ENCODE data around the gene TCF7. TPM values are rescaled to one million over a fixed set of nuclear protein-coding genes. Genes with fewer than 3 reads are reported as not detected.
A peak's percentile ranks its signal among the peaks of the same experiment; 100 is the strongest.
"Not testable (repeated sequence)": the region's sequence is repeated elsewhere in the genome, so short reads cannot be mapped to it uniquely, and the experiment has no call there.

TCF7 gene
- total RNA-seq, 1 experiment from 2014 or later: 28.5 TPM

- DNase-seq (ENCODE audit: low spot score): no peak
Measured at GRCh38 chr5:134145041-134145757, 30.7 kb downstream of the TCF7 start.

DNA sequence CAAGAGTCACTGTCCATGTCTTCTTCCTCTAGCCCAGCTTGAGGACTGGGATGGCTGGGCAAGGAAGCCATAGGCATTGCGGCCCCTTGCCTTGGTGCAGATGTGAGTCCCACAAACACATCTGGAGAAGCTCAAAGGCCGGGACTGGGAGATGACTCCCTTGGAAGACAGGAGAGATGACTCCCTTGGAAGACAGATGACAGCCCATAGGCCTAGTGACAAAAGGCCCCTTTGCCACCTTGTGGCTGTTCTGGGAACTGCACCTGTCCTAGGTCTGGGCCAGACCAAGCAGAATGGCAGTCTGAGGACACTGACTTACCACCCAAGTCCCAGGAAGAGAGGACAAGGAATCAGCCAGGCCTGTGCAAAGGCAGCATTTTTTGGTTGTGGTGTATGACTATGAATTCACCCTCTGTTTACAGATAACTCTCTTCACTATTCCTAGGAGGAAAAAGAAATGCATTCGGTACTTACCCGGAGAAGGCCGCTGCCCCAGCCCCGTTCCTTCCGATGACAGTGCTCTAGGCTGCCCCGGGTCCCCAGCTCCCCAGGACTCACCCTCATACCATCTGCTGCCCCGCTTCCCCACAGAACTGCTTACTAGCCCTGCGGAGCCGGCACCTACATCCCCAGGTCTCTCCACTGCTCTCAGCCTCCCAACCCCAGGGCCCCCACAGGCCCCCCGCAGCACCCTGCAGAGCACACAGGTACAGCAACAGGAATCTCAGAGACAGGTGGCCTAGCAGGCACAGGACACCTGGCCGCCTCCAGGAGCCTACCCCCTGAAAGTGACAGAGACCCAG is 31.5 kb downstream of the TCF7 start:
- DNase-seq (ENCODE audit: low spot score): peak; percentile 92

GRCh38 chr5:134146651-134147518 is 32.4 kb downstream of the TCF7 start:
- no peak for DNase-seq (ENCODE audit: low spot score)

DNA sequence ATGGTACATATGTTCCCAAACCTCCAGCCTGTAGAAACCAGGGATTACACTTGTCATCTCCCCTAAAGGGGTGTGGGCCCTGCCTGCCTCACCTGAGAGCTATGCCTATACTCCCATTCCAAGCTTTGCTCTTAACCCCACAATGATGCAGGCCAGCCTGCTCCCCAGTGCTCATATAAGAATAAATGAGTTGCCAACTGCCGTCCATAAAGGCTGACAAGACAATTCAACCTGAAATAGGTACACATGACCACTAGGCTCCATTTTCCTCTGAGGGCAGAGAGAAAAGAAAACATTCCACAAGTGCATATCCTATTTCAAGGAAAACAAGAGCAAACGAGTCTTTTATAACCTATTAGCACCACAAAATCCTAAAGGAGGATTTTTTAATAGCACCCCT is 33.8 kb downstream of the TCF7 start:
- no peak for DNase-seq (ENCODE audit: low spot score)

GRCh38 chr5:134148986-134149539 is 34.6 kb downstream of the TCF7 start:
- no peak for DNase-seq (ENCODE audit: low spot score)

DNA sequence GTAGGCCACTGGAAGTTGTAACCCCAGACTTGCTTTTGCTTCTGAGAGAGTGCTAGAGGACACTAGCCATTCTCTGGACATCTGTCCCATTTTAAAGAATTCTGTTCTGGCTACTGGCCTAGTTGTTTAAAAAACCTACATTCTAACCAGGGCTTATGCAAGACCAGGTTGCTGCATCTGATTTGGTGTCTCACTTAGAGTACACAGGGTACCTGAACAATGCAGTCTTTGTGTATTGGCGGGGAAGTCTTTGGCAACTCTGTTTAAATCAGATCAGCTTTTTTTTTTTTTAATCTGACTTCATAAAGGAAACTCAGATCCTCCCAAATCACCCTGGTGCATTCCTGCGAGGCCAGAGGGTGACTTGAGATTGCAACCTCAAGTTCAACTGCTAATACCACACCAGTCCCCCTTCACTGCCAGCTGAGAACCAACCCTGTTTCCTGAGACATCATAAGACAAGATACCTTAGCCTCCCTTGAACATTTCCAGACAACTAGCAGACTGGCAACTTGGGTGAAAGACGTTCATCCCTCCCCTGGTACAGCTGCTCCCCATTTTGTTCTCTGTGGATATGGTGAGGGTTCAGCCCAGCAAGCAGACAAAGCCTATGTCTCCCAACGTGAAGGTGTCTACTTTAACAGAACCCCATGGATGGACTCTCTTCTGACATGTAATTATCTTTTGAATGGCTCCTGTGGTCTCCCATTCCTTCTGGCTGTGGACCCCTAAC is 35.3 kb downstream of the TCF7 start:
- DNase-seq (ENCODE audit: low spot score): peak; percentile 32

DNA sequence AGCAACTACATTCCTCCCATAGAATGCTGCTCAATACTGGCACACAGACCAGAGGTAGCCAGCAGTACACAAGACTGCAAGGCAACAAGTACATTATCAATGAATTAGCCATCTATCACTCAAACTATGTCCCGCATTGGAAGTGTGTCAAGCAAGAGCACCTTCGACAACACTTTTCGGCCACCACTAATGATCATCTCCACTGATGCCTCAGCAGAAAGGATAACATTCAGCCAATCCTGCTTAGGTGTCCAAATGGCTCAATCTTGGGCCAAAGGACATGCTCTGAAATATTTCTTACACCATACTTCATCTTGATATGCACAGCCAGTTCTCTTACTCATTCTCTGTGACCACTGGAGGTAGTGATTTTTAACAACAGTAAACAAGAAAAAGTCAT is 37.2 kb downstream of the TCF7 start:
- DNase-seq (ENCODE audit: low spot score): no peak

GRCh38 chr5:134152173-134152832 is 37.8 kb downstream of the TCF7 start:
- not testable (repeated sequence) for DNase-seq (ENCODE audit: low spot score)

- no peak for DNase-seq (ENCODE audit: low spot score)
Measured at GRCh38 chr5:134153241-134153640, 38.8 kb downstream of the TCF7 start.

GRCh38 chr5:134153657-134154056 is 39.2 kb downstream of the TCF7 start:
- DNase-seq (ENCODE audit: low spot score): no peak

DNA sequence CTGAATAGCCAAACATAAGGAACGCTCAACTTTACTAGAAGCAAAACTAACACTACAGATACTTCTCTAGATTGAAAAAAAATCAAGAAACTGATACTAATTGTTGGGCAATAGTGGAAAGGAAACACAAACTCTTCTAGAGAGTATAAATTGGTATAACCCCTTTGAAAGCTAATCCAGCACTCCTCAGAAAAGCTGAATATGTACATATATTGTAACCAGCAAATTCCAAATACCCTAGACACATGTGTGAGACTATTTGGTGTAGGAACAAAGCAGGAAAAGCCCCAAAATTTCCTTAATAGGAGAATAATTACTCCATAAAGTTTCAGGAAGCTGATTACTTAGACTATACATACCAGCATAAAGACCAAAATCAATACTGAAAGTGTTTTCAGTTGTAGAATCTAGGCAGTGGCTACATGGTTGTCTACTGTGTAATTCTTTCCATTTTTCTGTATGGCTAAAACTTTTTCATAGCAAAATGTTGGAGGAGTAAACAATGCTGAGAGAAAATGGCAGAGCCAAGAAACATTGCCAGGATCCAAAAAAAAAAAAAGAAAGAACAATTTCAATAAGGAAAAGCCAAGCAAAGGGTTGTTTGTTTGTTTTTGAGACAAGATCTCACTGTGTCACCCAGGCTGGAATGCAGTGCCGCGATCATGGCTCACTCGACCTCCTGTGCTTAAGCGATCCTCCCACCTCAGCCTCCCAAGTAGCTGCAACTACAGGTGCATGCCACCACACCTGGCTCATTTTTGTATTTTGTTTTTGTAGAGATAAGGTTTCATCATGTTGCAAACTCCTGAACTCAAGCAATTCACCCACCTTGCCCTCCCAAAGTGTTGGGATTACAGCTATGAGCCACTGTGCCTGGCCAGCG is 47.3 kb downstream of the TCF7 start:
- DNase-seq (ENCODE audit: low spot score): no peak

DNA sequence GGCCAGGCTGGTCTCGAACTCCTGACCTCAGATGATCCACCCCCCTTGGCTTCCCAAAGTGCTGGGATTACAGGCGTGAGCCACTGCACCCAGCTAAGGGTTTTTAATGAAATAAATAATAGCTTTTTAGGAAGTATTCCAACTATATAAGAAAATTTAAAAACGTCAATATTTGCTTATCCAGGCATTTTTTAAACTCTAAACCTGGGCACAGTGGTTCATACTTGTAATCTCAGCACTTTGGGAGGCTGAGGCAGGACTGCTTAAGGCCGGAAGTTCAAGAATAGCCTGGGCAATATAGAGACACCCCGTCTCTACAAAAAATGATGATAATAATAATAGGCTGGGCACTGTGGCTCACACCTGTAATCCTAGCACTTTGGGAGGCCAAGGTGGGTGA is 48.1 kb downstream of the TCF7 start:
- DNase-seq (ENCODE audit: low spot score): no peak

DNA sequence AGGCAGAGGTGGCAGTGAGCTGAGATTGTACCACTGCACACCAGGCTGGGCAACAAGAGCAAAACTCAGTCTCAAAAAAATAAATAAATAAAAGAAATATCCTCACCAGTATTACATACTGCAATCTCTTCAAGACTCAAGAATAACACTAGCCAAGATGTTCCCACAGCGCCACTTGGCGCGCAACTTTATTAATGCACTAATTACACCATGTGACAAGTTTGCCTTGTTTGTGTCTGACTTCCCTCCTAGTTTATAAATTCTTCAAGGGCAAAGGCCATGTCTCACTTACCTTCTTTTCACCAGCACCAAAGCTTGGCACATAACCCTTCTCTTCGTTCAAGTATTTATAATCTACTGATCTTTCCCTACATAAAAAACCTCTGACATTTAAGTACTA is 57.5 kb downstream of the TCF7 start:
- peak; percentile 54 for DNase-seq (ENCODE audit: low spot score)

GRCh38 chr5:134174841-134175839 is 60.7 kb downstream of the TCF7 start:
- peak; percentile 55 for DNase-seq (ENCODE audit: low spot score)

DNA sequence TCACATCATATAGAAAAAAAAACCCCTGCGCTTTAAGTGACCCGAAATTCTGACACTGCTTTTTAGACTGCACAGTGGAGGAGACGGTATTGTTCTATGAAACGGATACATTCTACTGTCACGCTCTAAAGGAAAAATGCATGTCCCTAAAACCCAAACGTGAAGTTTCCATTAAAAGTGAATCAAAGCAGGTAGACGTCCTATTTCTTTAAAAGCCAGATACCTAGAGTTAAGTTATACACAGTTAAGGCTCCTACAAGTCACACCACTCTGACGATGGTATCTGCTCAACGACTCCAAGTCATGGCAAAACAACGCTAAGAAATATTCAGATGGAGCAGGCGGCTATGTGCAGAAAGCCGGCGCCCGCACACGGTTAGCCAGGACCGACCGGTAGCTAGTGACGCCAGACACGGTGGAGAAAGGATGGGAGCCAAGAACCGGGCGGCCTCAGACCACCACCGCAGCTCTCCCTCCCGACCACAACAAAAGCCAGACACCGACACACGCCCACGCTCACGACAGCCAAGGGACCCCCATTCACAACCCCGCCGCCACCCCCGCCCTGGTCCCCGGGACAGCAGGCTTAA is 61.5 kb downstream of the TCF7 start:
- peak; percentile 62 for DNase-seq (ENCODE audit: low spot score)

DNA sequence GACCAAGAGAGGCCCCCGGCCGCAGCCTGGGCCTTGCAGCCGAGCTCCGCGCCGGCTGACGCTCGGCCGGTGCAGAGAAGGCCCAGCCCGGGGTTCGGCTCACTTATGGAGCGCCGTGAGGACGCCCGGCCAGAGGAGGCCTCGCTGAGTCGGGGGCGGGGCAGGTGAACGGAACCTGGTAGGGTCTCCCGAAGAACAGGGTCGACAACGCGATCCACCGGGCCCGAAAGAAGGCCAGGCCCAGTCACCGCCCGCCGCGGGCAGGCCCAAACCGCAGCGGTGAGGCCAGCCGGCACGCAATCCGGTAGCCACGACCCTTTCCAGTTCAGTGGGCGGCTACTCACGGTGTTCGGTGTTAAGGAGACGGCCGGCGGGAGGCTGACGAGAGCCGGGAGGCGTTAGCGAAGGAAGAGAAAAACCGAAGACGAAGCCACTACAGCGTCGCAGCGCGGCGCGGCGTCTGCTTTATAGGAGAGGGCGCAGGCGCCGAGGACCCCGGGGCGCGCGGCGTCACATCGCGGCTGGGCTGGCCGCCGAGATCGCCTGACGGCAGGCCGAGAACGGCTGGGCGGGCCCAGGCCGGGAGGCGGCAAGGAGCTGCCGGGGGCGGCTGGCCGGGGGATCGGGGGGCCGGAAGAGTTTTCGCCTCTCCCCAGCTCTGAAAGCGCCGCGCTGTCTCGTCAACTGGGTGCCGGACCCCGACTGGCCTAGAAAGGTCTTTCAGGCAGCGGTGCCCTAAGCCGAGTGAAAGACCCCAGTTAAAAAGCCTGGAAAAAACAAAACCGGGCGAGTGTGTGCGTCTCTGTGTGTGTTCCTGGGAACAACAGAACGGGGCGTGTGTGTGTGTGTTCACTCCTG is 62.3 kb downstream of the TCF7 start, which contains the start of gene SKP1:
SKP1 (minus strand) TSS at position 440 of the 858 bp plus-strand sequence. CDS start 2,928 bp downstream, outside the sequence.
- DNase-seq (ENCODE audit: low spot score): peak; percentile 92
